ENCODE results near the gene LRP1. TPM values are rescaled to one million over a fixed set of nuclear protein-coding genes. Genes with fewer than 3 reads are reported as not detected.
A peak's percentile ranks its signal among the peaks of the same experiment; 100 is the strongest.

LRP1 gene
- total and polyA plus RNA-seq, 2 of the 13 experiments (the other 11 are each of a cell fraction or from before 2014, with no cell fraction given): 14.7 to 30.8 TPM

DNA sequence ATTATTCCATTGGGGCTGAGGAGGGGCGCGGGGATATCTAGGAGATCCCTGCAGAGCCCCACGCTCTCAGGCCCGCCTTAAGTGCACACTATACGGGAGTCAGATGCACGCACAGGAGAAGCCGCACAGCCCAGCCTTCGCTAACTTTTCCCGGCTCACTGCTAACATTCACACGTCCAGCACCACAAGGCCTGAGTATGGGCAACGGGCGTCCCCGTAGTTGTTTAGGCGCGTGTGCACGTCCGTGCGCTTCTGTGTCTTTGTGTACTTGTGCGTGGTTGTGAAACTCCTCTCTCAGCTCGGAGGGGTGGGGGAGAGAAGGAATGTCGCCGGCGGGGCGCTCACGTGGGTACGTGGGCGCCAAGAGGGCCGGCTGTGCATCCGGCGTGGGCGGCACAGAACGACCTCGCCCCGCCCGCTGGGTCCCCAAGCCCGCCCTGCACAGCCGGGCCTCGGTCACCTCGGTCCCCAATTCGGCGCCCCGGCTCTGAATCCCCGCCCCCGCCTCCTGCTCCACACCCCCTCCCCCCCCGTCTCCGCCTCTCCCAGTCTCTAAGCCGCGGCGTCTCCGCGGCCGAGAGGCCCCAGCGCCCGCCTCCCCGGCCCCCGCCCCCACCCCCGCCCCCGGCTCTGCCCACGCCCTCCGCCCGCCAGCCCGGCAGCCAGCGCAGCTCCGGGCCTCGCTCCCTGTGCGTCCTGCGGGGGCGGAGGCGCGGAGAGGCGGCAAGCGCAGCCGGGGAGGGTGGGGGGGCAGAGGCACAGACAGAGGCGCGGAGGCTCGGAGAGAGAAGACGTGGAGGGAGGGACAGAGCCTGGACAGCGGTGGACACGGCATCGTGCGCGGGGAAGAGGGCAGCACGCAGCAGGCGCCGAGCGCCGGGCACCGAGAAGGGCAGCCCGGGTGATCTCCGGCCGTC, 39.7 kb upstream of the LRP1 start, which contains the start of gene NAB2 (continued):
- TF ChIP-seq ZSCAN21 (CRISPR knock-in tag; IDR thresholded peaks at IDR 0.05; ENCODE audit: borderline replicate concordance) (peak; percentile 79), HOXA9 (CRISPR knock-in tag; IDR thresholded peaks at IDR 0.05; ENCODE audit: borderline replicate concordance) (no peak), ZNF34 (CRISPR knock-in tag; IDR thresholded peaks at IDR 0.05; ENCODE audit: borderline replicate concordance) (0 out of 2 replicates have a peak, but pooled peaks have one; percentile 49), ZNF12 (CRISPR knock-in tag; IDR thresholded peaks at IDR 0.05) (peak; percentile 80), MEIS2 (CRISPR knock-in tag; IDR thresholded peaks at IDR 0.05) (no peak; the same call in 1 of the 2 replicates), RARA (CRISPR knock-in tag; IDR thresholded peaks at IDR 0.05) (peak; percentile 55), SOX13 (IDR thresholded peaks at IDR 0.05) (0 out of 2 replicates have a peak, but pooled peaks have one; percentile 59), SOX13 (CRISPR knock-in tag; conservative IDR thresholded peaks at IDR 0.05 in 1 of 2, IDR thresholded peaks at IDR 0.05 in 1 of 2) (peak in 1 of 2 experiments; percentile 69; a peak in 2 of 4 replicates), ZFAT (CRISPR knock-in tag; conservative IDR thresholded peaks at IDR 0.05) (0 out of 2 replicates have a peak, but pooled peaks have one; percentile 66), ZNF558 (CRISPR knock-in tag; IDR thresholded peaks at IDR 0.05; ENCODE audit: borderline replicate concordance) (peak; percentile 69; the same call in 1 of the 2 replicates), HNRNPLL (IDR thresholded peaks at IDR 0.05; ENCODE audit: low read depth, low read length, poor library complexity, severe bottlenecking) (peak; percentile 50), YEATS2 (CRISPR knock-in tag; IDR thresholded peaks at IDR 0.05; ENCODE audit: borderline replicate concordance) (0 out of 2 replicates have a peak, but pooled peaks have one; percentile 35), ZNF782 (CRISPR knock-in tag; IDR thresholded peaks at IDR 0.05; ENCODE audit: borderline replicate concordance) (0 out of 2 replicates have a peak, but pooled peaks have one; percentile 51), ZNF33A (CRISPR knock-in tag; IDR thresholded peaks at IDR 0.05; ENCODE audit: borderline replicate concordance) (no peak)
- TF ChIP-seq, protein P1, sequence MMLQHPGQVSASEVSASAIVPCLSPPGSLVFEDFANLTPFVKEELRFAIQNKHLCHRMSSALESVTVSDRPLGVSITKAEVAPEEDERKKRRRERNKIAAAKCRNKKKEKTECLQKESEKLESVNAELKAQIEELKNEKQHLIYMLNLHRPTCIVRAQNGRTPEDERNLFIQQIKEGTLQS (CRISPR knock-in tag; IDR thresholded peaks at IDR 0.05): peak; percentile 71
- TF ChIP-seq, protein P2, sequence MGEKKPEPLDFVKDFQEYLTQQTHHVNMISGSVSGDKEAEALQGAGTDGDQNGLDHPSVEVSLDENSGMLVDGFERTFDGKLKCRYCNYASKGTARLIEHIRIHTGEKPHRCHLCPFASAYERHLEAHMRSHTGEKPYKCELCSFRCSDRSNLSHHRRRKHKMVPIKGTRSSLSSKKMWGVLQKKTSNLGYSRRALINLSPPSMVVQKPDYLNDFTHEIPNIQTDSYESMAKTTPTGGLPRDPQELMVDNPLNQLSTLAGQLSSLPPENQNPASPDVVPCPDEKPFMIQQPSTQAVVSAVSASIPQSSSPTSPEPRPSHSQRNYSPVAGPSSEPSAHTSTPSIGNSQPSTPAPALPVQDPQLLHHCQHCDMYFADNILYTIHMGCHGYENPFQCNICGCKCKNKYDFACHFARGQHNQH (CRISPR knock-in tag; IDR thresholded peaks at IDR 0.05): peak; percentile 77
- TF ChIP-seq, protein P3, sequence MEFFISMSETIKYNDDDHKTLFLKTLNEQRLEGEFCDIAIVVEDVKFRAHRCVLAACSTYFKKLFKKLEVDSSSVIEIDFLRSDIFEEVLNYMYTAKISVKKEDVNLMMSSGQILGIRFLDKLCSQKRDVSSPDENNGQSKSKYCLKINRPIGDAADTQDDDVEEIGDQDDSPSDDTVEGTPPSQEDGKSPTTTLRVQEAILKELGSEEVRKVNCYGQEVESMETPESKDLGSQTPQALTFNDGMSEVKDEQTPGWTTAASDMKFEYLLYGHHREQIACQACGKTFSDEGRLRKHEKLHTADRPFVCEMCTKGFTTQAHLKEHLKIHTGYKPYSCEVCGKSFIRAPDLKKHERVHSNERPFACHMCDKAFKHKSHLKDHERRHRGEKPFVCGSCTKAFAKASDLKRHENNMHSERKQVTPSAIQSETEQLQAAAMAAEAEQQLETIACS (CRISPR knock-in tag; IDR thresholded peaks at IDR 0.05): peak; percentile 48; the same call in 1 of the 2 replicates
- TF ChIP-seq, protein P4, sequence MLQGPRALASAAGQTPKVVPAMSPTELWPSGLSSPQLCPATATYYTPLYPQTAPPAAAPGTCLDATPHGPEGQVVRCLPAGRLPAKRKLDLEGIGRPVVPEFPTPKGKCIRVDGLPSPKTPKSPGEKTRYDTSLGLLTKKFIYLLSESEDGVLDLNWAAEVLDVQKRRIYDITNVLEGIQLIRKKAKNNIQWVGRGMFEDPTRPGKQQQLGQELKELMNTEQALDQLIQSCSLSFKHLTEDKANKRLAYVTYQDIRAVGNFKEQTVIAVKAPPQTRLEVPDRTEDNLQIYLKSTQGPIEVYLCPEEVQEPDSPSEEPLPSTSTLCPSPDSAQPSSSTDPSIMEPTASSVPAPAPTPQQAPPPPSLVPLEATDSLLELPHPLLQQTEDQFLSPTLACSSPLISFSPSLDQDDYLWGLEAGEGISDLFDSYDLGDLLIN (CRISPR knock-in tag; IDR thresholded peaks at IDR 0.05; ENCODE audit: borderline replicate concordance): peak; percentile 73; the same call in 1 of the 2 replicates
- TF ChIP-seq, protein P5, sequence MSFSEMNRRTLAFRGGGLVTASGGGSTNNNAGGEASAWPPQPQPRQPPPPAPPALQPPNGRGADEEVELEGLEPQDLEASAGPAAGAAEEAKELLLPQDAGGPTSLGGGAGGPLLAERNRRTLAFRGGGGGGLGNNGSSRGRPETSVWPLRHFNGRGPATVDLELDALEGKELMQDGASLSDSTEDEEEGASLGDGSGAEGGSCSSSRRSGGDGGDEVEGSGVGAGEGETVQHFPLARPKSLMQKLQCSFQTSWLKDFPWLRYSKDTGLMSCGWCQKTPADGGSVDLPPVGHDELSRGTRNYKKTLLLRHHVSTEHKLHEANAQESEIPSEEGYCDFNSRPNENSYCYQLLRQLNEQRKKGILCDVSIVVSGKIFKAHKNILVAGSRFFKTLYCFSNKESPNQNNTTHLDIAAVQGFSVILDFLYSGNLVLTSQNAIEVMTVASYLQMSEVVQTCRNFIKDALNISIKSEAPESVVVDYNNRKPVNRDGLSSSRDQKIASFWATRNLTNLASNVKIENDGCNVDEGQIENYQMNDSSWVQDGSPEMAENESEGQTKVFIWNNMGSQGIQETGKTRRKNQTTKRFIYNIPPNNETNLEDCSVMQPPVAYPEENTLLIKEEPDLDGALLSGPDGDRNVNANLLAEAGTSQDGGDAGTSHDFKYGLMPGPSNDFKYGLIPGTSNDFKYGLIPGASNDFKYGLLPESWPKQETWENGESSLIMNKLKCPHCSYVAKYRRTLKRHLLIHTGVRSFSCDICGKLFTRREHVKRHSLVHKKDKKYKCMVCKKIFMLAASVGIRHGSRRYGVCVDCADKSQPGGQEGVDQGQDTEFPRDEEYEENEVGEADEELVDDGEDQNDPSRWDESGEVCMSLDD (CRISPR knock-in tag; IDR thresholded peaks at IDR 0.05; ENCODE audit: borderline replicate concordance): peak; percentile 72; the same call in 1 of the 2 replicates

Data from HepG2 (cell line).